Loucy (cell line): ENCODE measurements around the gene ATG7.

Source experiments
- H2AFZ ChIP-seq: fragments of 200-600 bp; sonication (generic); 2 replicates; pipeline ENCODE4 v1.6.0; 2016; ENCODE audit warnings: antibody characterized with exemption, mild to moderate bottlenecking, low read length, moderate library complexity
- H3F3A ChIP-seq: fragments of 200-600 bp; 2 replicates; pipeline ENCODE4 v1.6.0; 2016; ENCODE audit warnings: antibody characterized with exemption, low read depth, mild to moderate bottlenecking
- H3K27me3 ChIP-seq: fragments of 200-600 bp; sonication (generic); 2 replicates; pipeline ENCODE4 v1.6.1; 2014; ENCODE audit warnings: low read length, mild to moderate bottlenecking; ENCODE audit not compliant: insufficient read depth, poor library complexity, severe bottlenecking
- H3K36me3 ChIP-seq: fragments of 200-600 bp; sonication (generic); 2 replicates; pipeline ENCODE4 v1.6.1; 2016; ENCODE audit warnings: low read length; ENCODE audit not compliant: insufficient read depth
- H3K4me1 ChIP-seq: fragments of 200-600 bp; sonication (generic); 2 replicates; pipeline ENCODE4 v1.5.1; 2014; ENCODE audit warnings: low read length, mild to moderate bottlenecking; ENCODE audit not compliant: insufficient read depth, poor library complexity, severe bottlenecking
- H3K4me2 ChIP-seq: fragments of 200-600 bp; sonication (generic); 2 replicates; pipeline ENCODE4 v1.6.0; 2014; ENCODE audit warnings: antibody characterized with exemption, low read length, low read depth, mild to moderate bottlenecking; ENCODE audit not compliant: poor library complexity, severe bottlenecking
- H3K4me3 ChIP-seq: fragments of 200-600 bp; sonication (generic); 2 replicates; pipeline ENCODE4 v1.5.1; 2014; ENCODE audit warnings: low read length, mild to moderate bottlenecking, mixed read lengths; ENCODE audit not compliant: poor library complexity, severe bottlenecking
- H3K79me2 ChIP-seq: fragments of 200-600 bp; sonication (generic); 2 replicates; pipeline ENCODE4 v1.6.1; 2014; ENCODE audit warnings: low read length; ENCODE audit not compliant: insufficient read depth
- H3K9ac ChIP-seq: fragments of 200-600 bp; sonication (generic); 2 replicates; pipeline ENCODE4 v1.6.0; 2014; ENCODE audit warnings: mild to moderate bottlenecking, low read depth, low read length, moderate library complexity; ENCODE audit not compliant: poor library complexity, severe bottlenecking
- H3K9me2 ChIP-seq: fragments of 200-600 bp; sonication (generic); replicated peaks from 2 replicates; pipeline ENCODE4 v1.6.1; 2016; ENCODE audit warnings: low read depth, low read length, mixed read lengths
- H3K9me3 ChIP-seq: fragments of 200-600 bp; sonication (generic); 2 replicates; pipeline ENCODE4 v1.6.1; 2014; ENCODE audit warnings: mild to moderate bottlenecking, antibody characterized with exemption, low read length, low read depth; ENCODE audit not compliant: insufficient read depth
- H4K20me1 ChIP-seq: fragments of 200-600 bp; sonication (generic); 2 replicates; pipeline ENCODE4 v1.6.0; 2014; ENCODE audit warnings: antibody characterized with exemption, low read length, mild to moderate bottlenecking; ENCODE audit not compliant: insufficient read depth, poor library complexity, severe bottlenecking
- CTCF ChIP-seq: fragments of 200-600 bp; sonication (generic); conservative IDR thresholded peaks from 2 replicates; pipeline ENCODE4 v1.5.1; 2014; ENCODE audit warnings: mild to moderate bottlenecking, antibody characterized with exemption, low read length
- EZH2phosphoT487 ChIP-seq: fragments of 200-600 bp; IDR thresholded peaks from 2 replicates; pipeline ENCODE4 v1.6.1; 2018; ENCODE audit warnings: antibody characterized with exemption, mild to moderate bottlenecking, moderate library complexity, borderline replicate concordance

Gene ATG7

GRCh38 chr3:11389386-11390268, 117.4 kb downstream of the ATG7 start:
- H3K4me3 ChIP-seq: no peak overlapping the region
- TF ChIP-seq CTCF: no peak
- TF ChIP-seq EZH2phosphoT487: no peak
- H3K9me2 ChIP-seq: no peaks in the 10 kb centered on the region

DNA sequence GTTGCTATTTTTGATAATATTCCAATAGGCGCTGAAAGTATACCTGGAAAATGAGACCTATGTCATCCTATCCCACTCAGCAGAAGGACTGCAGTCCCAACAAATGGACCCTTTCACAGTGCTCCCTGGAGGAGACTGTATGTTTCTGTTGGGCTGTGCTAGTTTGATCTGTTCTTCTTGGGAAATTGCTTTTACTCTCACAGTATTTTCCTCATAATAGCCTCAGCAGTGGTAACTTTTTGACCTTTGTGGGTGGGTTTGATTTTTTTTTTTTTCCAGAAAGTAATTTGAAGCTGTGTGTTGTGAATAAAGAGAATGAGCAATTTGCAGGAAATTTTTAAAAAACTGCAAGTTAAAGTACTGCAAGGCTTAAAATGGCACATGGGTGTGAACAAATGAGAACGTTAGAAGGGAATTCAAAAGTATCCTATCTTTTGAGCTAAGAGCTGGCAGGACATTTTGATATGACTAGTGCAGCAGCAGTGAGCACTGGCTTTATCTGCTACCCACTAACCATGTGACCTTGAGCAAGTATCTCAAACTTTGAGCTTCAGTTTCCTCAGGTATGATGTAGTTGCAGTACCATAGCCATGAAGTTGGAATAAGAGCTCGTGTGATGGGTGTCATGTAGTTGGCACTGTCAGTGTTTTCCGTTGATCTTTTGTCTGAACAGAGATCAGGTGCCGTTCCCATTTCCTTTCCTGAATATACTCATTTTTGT, 118.4 kb downstream of the ATG7 start:
- H3K4me1 ChIP-seq: peaks cover 12% of the 10 kb centered on the region
- no peaks in the 10 kb centered on the region for H4K20me1 ChIP-seq
- no peaks in the 10 kb centered on the region for H3F3A ChIP-seq
- no peaks in the 10 kb centered on the region for H3K27me3 ChIP-seq
- no peak overlapping the region for H3K4me3 ChIP-seq
- H3K9ac ChIP-seq: no peak overlapping the region
- no peaks in the 10 kb centered on the region for H3K79me2 ChIP-seq
- H3K36me3 ChIP-seq: no peaks in the 10 kb centered on the region
- H3K4me2 ChIP-seq: no peak overlapping the region
- no peaks in the 10 kb centered on the region for H3K9me2 ChIP-seq
- no peak overlapping the region for H2AFZ ChIP-seq
- no peaks in the 10 kb centered on the region for H3K9me3 ChIP-seq
- TF ChIP-seq EZH2phosphoT487 (no peak), CTCF (no peak)

More at GRCh38 chr3:11389386-11390268, 117.4 kb downstream of the ATG7 start:
- no peaks in the 10 kb centered on the region for H3K9me3 ChIP-seq
- no peaks in the 10 kb centered on the region for H3K36me3 ChIP-seq
- H3F3A ChIP-seq: no peaks in the 10 kb centered on the region
- H3K9ac ChIP-seq: no peak overlapping the region
- peaks cover 12% of the 10 kb centered on the region for H3K4me1 ChIP-seq
- no peaks in the 10 kb centered on the region for H4K20me1 ChIP-seq
- H3K79me2 ChIP-seq: no peaks in the 10 kb centered on the region
- no peak overlapping the region for H2AFZ ChIP-seq
- H3K27me3 ChIP-seq: no peaks in the 10 kb centered on the region
- H3K4me2 ChIP-seq: no peak overlapping the region

GRCh38 chr3:11391174-11391879, 119.1 kb downstream of the ATG7 start:
- Histone ChIP-seq H3K9ac (no peak overlapping the region), H4K20me1 (no peaks in the 10 kb centered on the region), H3K79me2 (no peaks in the 10 kb centered on the region), H3K4me1 (peaks cover 12% of the 10 kb centered on the region), H3K4me2 (no peak overlapping the region), H3K9me2 (no peaks in the 10 kb centered on the region), H3F3A (no peaks in the 10 kb centered on the region), H3K4me3 (no peak overlapping the region), H3K36me3 (no peaks in the 10 kb centered on the region), H2AFZ (no peak overlapping the region), H3K27me3 (no peaks in the 10 kb centered on the region), H3K9me3 (no peaks in the 10 kb centered on the region)
- no peak for TF ChIP-seq EZH2phosphoT487
- no peak for TF ChIP-seq CTCF
